ENCODE measurements around the gene STXBP5L.
"Not testable (repeated sequence)": the region's sequence is repeated elsewhere in the genome, so short reads cannot be mapped to it uniquely, and the experiment has no call there.

The STXBP5L gene

DNA sequence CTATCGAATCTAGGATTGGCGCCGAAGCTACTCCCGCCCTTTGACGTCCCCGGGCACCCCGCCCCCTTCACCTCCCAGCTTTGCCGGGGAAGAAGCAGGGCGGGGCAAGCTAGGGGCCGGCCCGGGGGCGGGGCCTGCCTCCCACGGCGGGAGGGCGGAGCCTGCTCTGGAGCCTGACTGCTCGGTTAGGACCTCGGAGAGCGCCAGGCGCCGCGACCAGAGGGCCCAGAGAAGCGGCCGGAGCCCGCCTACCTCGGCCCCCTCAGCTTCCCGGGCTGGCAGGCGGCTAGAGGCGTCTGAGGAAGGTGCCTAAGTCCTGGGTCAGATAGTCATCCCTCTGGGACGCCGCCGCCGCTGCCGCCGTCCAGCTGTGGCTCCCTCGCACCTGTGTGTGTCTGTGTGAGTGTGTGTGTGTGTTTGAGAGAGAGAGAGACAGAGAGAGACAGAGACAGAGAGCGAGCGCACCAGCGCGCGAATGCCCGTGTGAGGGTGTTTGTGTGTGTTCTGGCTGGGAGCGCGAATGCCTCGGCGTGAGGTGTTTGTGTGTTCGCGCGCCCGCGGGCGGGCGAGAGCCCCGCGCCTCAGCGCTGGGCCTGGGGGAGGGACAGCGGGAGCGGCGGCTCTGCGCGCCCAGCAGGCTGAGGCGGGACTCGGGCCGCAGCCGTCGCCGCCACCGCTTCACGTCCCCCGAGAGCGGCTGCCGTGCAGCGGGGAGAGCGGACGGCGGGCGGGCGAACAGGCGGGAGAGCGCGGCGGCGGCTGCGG is at the start of gene STXBP5L:
TSS of gene STXBP5L (plus strand) at position 176 of the 765 bp plus-strand sequence. CDS start 1,374 bp downstream, outside the sequence.
- peak; percentile 86 for DNase-seq

DNA sequence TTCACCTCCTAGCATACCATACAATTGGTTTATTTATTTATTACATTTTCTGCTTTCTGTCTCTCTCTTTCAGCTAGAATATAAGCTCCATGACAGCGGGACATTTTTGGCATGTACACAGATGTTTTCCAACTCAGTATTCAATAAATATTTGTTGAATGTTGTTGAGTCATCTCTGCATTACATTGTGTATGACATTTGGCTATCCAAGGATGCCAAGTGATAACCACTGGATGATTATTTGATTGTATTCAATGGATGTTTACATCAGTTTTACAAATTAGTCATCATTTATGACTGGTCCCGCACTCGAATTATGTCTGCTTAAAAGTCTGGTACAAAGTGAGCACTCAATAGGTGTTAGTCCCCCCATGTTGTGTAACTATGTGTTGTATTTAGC is 49.5 kb upstream of the STXBP5L start:
- DNase-seq: no peak

DNA sequence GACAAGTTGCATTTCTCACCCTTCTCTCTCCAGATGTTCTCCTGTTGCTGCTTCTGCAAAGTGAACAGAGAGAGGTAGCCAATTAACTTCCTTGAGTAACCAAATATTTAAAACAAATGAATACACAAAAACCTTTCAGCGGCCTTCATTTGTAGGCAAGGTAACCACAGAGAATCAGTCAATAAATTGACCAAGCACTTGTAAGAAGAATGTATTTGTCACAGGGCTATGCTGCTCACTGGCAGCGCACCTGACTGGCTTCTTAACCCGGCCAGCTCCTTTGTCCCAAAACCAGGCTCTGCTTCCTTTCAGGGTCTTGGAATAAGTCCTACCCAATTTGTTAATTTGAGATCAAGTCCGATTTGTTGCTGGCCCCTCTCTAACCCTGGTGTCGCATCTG is 43.5 kb upstream of the STXBP5L start:
- DNase-seq: peak; percentile 84

DNA sequence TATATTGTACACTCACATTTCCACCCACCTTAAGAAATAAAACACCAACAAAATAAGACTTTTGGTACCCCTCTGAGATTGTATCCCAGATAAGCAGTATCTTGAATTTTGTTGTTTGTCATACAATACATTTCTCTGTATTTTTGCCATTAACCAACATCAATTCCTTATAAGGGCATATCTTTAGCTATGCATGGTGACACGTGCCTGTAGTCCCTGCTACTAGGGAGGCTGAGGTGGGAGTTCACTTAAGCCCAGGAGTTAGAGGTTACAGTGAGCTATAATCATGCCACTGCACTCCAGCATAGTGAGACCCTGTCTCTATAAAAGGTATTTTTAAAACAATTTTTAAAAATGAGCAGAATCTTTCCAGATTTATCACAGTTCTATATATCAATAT is 32.5 kb upstream of the STXBP5L start:
- DNase-seq: no peak

DNA sequence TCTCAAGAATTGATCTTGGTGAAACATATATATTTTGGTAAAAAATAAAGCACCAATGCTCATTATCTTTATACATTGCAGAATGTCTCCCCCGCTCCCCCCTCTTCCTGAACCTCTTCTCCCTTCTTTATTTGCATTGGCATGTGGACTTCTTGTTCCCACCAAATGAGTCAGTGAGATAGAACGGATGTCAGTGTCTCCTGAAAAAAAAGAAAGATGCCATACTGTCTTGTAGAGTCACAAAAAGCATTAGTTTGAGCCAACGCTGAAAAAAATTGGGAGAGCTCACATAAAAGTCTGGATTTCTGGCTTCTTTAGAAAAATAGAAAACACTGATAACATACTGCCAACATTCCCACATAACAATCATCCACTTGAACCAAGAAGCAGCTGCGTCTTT is 32.0 kb upstream of the STXBP5L start:
- DNase-seq: no peak

DNA sequence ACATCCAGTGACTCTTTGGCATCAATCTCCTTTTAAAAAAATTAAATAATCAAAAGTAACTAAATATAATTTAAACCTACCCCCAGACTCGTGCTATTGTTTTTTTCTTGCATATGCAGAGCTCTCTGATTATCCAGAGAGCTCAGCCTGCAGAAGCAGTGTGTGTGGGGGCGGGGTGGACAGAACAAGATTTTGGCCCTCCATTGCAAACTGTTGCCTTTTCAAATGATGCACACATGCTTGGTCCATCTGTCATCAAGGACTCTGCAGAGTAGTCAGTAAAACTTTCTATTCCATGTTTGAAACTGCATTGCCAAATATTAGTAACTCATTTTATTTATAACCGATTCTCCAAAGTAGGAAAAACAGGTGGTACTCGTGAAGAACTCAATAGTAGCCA is 28.6 kb upstream of the STXBP5L start:
- no peak for DNase-seq

DNA sequence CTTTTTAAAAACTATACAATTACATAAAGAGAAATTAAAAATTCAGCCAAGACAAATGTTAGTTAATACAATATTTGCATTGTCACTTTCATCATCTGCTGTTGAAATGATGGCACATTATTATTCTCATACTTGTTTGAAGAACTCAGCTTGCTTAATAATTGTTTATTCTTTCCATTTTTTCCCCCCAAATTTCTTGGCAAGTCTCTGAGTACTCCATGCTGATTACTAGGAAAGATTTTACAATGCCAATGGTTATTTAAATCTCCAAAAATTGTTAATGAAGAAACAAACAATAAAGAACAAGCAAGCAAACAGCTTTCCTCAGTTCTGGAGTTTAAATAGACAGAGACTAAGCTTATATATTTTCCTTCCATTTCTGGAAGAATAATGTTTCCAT is 15.1 kb upstream of the STXBP5L start:
- peak; percentile 1 for DNase-seq

DNA sequence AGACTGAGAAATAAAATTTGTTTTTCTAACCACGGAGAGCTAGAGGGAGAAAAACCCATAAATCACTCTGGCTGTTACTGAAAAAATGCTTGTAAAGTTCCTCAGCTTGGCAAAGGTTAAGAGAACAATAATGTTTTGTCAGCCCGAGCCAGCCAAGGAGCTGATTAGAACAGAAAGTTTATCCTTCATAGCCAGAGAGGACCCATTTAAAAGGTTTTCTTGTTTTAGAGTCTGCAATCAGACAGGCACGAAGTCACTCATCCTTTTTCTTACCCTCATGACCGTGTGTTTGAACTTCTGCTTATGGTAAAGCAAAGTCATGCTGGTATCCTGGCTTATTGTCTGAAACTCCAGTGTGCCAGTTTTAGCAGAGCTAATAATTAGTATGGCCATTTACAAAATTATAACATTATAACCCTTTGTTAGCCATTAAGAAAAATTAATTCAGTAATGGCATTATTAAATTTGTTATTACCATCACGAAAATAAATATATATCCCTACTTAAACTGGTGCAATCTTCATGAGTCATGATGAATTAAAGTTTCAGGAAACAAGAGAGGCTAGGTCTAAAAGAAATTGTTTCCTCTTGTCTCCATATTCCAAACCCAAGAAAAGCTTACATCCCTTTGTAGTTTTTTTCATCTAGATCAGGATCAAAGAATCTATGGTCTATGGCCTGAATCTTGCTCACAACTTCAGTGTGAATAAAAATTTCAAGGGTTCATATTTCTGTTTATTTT is 13.5 kb upstream of the STXBP5L start:
- DNase-seq: peak; percentile 6

DNA sequence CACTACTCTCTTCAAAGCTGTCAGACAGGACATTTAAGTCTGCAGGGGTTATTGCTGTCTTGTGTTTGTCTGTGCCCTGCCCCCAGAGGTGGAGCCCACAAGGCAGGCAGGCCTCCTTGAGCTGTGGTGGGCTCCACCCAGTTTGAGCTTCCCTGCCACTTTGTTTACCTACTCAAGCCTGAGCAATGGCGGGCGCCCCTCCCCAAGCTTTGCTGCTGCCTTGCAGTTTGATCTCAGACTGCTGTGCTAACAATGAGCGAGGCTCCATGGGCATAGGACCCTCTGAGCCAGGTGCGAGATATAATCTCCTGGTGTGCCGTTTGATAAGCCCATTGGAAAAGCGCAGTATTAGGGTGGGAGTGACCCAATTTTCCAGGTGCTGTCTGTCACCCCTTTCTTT is 6.3 kb upstream of the STXBP5L start:
- DNase-seq: not testable (repeated sequence)

DNA sequence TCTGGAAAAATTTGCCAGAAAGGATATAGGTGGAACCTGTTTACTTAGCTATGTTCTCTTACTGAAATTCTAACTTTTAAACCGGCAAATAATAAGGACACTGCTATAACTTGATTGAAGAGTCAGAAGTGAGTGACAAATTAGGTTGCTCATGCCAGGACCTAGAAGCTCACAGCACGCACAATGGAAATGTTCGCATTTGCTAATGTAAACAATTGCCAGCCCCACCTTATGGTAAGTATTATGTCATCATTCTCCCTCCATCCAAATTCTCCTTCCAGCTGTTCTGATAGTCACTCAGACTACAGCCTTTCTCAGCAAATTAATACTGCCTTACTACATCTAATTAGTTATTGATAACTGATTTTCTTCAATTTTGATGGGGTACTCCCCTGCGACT is 4.8 kb upstream of the STXBP5L start:
- peak; percentile 47 for DNase-seq

DNA sequence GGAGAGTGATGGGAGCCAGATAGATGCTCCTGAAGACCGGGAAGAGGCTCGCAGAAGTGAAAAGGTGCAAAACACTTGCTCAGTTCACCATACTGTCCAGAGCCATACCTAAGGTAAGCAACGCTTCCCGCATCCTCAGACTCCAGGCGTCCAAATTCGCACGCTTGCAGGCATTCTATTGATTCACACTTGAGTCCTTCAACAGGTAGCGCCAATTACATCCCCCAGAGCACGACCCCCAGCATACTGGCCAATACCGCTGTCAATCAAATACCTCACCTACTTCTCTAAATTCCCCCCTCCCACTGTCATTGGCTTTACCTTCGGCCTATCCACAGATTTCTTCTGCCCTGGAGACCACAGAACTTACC is 361 bp upstream of the STXBP5L start:
- DNase-seq: peak; percentile 98

DNA sequence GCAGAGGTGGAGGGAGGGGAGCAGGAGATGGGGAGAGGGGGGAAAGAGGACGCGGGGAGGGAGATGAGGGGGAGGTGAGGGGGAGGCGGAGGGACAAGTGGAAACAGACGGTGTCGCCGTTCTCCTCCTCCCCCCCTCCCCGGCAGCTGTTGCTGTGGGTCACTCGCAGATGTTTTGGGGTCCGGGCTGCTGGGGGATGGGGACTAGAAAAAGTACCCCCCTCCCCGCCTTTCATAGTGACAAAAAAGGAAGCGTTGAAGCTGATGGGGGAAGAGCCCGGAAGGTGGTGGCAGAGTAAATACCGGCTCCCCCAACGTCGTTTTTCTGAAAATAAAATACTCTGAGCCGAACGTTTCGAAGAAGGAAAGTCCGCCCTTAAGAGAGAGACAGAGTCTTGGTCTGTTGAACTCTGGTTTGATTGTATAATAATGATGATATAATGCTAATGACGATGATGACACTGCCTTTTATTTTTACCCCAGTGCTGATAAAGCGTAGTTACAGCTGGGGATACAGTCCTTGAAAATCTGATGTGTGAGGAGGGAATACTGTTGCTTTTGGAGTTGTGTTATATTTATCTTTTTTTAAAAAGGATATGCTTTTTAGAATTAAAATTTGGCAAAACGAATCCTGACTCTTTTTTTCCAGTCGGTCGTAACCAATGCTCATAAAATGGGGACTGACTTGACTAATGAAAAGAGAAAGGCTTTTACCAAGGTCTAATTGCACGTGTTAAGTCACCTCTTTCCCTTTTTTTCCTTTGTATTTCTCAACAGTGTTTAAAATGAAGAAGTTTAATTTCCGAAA is 993 bp downstream of the STXBP5L start:
- peak; percentile 86 for DNase-seq

DNA sequence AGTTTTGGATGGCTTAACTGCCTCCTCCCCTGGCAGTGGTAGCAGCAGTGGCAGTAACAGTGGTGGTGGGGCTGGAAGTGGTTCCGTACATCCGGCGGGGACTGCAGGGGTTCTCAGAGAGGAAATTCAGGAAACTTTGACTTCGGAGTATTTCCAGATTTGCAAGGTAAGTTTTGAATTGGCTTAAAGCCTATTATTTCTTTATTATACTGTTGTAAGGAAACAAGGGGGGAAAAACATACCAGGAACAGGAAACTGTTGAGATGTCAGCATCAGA is 1.5 kb downstream of the STXBP5L start:
- peak; percentile 57 for DNase-seq

DNA sequence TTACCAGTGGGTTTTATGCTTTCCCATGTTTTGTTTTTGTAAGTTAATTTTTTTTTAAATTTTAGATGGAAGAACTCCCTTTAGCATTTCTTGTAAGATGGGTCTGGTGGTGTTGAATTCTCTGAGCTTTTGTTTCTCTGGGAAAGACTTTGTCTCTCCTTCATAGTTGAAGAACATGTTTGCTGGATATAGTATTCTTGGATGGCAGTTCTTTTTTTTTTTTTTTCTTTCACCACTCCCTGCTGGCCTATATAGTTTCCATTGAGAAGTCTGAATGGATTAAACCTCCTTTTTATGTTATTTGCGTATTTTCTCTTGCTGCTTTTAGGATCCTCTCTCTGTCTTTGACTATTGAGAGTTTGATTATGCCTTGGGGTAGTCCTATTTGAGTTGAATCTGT is 18.1 kb downstream of the STXBP5L start:
- no peak for DNase-seq

DNA sequence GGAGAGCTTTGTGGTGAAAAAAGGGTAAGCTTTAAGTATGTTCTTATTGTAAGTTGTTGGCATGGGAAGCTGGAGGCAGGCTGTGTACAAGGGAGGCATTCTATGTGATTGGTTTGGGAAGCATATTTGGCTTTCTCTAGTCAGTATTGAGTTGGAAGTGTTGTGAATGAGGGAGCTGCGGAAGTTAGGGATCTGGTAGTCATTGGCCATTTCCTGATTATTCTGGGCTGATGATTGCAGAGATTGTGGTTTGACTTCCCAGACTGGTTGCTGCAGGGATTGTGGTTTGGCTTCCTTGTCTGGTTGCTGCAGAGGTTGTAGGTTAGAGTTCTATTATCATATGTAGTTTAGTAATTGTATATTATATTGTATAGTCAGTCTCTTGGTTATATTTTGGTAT is 21.0 kb downstream of the STXBP5L start:
- no peak for DNase-seq

DNA sequence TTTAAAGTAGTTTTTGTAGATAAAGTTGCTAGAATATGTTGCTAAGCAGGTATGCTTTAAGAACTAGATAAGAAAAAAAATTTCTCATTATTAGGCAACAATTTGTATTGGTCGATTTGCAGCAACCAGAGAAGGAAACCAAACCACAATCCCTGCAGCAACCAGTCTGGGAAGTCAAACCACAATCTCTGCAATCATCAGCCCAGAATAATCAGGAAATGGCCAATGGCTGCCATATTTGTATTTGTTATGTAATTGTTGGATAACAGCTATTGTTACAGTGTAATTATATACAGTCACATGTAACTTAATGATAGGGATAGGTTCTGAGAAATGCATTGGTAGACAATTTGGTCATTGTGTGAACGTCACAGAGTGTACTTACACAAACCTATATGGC is 23.6 kb downstream of the STXBP5L start:
- peak; percentile 45 for DNase-seq

DNA sequence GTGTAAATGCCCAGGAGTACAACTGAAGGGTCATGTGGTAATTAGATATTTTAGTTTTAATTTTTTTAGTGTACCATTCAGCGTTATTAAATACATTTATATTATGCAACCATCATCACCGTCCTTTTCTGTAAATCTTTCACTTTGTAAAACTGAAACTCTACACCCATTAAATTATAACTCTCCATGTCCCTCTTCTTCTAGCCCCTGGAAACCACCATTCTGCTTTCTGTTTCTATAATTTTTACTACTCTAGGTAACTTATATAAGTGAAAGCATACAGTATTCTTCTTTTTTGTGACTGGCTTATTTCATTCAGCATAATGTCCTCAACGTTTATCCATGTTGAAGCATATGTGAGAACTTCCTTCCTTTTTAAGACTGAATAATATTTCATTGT is 48.1 kb downstream of the STXBP5L start:
- DNase-seq: no peak

DNA sequence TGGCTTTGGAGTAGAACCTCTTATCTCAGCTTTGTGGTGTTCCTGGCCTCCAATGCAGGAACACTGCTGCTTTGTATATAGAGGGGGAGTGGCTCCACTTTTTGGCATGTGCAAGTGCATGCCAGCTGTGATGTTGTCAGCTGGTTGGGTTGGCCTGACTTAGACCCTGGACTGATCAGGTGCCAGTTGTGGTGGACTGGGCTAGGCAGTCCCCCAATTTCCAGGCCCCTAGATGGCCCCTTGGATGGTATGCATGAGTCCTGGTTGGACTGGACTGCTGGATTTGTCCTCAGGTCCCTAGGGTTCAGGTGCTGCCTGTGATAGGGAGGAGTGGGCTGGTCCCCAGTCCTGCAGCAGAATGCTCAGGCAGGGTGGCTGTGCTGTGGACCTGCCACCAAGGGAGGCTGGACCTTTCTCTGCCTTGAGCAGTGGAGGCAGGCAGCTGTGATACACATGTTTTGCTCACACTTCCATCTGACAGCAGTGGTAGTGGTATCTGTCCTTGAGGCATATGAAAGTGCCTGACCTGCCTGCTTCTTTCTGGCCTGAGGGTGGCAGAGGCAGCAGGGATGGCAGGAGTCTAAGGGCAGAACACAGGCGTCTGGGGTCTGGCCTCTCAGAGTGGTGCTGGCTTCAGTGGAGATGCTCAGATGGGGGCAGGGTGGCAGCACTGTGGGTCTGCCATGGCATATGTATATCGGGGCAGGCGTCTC is 74.8 kb downstream of the STXBP5L start:
- no peak for DNase-seq

DNA sequence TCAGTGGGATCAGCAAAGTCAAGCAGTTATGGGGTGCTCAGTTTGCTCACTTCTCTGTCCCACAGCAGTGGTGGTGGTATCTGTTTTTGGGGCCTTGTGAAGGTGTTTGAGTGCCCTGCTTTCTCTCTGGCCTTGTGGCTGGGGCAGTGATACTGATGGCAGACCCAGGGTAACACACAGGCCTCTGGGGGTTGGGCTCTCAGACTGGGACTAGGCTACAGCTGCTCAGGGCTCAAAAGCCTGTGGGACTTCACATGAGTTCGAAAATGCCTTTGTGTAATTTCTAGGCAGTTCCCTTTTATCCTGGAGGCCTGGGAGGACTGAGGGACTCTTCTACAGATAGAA is 75.3 kb downstream of the STXBP5L start:
- DNase-seq: no peak

DNA sequence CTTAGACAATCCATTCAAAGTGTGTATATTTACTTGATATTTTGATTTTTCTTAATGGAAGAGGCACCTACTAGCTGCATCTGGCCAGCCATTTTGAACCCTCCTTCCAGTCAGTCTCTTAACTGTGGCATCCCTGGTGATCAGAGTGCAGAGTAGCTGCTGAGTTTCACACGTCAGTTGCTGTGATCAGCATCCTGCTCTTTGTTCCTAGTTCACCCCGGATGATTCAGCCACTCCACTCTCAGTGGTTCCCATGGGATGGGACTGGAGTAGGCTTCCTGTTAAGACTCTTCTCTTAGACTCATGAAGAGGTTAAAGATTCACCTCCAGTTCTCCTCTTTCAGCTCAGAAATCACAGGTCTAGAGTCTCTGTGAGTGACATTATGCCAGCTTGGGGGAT is 75.8 kb downstream of the STXBP5L start:
- DNase-seq: peak; percentile 39

DNA sequence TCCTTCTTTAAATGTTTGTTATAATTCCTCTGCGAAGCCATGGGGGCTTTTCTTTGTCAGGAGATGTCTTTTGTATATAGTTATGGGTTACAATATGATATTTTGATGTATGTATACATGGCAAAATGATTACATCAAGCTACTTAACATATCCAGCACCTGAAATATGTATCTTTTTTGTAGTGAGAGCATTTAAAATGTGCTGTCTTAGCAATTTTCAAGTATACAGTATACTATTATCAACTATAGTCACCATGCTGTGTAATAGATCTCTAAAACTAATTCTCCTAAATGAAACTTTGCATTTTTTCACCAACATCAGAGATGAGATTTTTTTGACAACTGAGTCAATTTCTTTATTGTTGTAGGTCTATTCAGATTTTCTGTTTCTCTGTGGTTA is 77.2 kb downstream of the STXBP5L start:
- DNase-seq: no peak

DNA sequence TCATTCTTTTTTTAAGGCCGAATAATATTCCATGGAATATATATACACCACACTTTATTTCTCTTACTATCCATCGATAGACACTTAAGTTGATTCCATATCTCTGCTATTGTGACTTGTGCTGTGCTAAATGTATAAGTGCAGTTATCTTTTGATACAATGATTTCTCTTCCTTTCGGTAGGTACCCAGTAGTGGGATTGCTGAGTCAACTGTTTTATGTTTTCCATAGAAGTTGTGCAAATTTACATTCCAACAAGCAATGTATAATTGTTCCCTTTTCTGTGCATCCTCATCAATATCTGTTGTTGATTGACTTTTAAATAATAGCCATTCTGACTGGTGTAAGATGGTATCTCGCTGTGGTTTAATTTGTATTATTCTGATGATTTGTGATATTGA is 81.0 kb downstream of the STXBP5L start:
- no peak for DNase-seq

DNA sequence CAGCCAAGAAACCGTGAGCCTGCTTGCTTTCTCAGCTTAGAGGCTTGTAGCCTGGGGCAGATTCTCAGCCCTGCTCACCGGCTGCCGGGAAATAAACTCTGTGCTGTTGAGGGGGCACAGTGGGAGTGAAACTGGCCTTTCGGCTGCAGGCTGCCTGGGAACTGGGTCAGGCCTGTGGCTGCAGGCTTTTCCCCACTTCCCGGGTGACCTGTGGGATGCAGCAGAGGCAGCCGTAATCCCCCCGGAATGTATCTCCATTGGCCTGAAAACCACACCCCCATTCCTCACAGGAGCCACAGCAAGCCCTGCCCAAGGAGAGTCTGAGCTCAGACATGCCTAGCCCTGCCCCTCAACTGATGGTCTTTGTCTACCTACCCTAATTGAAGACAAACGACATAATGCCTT is 110.9 kb downstream of the STXBP5L start:
- DNase-seq: no peak

Measured in NCI-H69 (cell line).